ENCODE results near the gene SLC25A23. TPM values are rescaled to one million over a fixed set of nuclear protein-coding genes. Genes with fewer than 3 reads are reported as not detected.
A peak's percentile ranks its signal among the peaks of the same experiment; 100 is the strongest.
"Not testable (repeated sequence)": the region's sequence is repeated elsewhere in the genome, so short reads cannot be mapped to it uniquely, and the experiment has no call there.

The SLC25A23 gene
- total and polyA plus RNA-seq, 2 donors (not counting 1 experiment from before 2014, with no cell fraction given) = 9.3 to 25.3 TPM

GRCh38 chr19:6429419-6430221 lies 30.0 kb downstream of the SLC25A23 start:
- H3K9me3 ChIP-seq (ENCODE audit: control extremely low read depth in 1 of 3, control insufficient read depth in 2 of 3, insufficient read depth in 1 of 3, low read length in 2 of 3) = peaks cover 0 to 19% (median 0%) of the 10 kb centered on the region in 3 donors
- H3K9ac ChIP-seq (ENCODE audit: low read length) = no peak overlapping the region
- Mint-ChIP-seq H3K27me3 (no peaks in the 10 kb centered on the region), H3K27ac (no peak overlapping the region), H3K4me1 (peaks cover 9% of the 10 kb centered on the region), H3K9me3 (ENCODE audit: insufficient read depth) (no peaks in the 10 kb centered on the region), H3K4me3 (no peak overlapping the region)
- peaks cover 7 to 17% of the 10 kb centered on the region in 2 donors for H3K4me1 ChIP-seq (ENCODE audit: control insufficient read depth in 2 of 2, insufficient read depth in 2 of 2, low read length in 2 of 2)
- POLR2A ChIA-PET = no interaction called here
- H3K36me3 ChIP-seq (replicated peaks in 1 of 2; ENCODE audit: control extremely low read depth in 1 of 2, control insufficient read depth in 1 of 2, extremely low read depth in 1 of 2, insufficient read depth in 2 of 2, low read length in 1 of 2) = no peaks in the 10 kb centered on the region
- H2AFZ ChIP-seq (ENCODE audit: insufficient read depth, low read depth, low read length, poor library complexity, severe bottlenecking) = peak overlapping the region; percentile 74
- H4K20me1 ChIP-seq (ENCODE audit: control insufficient read depth, insufficient read depth, low read length, poor library complexity, severe bottlenecking) = no peaks in the 10 kb centered on the region
- no peaks in the 10 kb centered on the region for H3K27me3 ChIP-seq (replicated peaks in 1 of 4; ENCODE audit: control extremely low read depth in 1 of 4, control insufficient read depth in 3 of 4, insufficient read depth in 4 of 4, low read length in 3 of 4)
- TF ChIP-seq EZH2 (IDR thresholded peaks at IDR 0.05; ENCODE audit: borderline replicate concordance, insufficient read depth, low read depth, low read length, poor library complexity, severe bottlenecking) = no peak
- TF ChIP-seq, protein P1, sequence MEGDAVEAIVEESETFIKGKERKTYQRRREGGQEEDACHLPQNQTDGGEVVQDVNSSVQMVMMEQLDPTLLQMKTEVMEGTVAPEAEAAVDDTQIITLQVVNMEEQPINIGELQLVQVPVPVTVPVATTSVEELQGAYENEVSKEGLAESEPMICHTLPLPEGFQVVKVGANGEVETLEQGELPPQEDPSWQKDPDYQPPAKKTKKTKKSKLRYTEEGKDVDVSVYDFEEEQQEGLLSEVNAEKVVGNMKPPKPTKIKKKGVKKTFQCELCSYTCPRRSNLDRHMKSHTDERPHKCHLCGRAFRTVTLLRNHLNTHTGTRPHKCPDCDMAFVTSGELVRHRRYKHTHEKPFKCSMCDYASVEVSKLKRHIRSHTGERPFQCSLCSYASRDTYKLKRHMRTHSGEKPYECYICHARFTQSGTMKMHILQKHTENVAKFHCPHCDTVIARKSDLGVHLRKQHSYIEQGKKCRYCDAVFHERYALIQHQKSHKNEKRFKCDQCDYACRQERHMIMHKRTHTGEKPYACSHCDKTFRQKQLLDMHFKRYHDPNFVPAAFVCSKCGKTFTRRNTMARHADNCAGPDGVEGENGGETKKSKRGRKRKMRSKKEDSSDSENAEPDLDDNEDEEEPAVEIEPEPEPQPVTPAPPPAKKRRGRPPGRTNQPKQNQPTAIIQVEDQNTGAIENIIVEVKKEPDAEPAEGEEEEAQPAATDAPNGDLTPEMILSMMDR (IDR thresholded peaks at IDR 0.05) = no peak
- ATAC-seq (ENCODE audit: low read depth) = no peak
- no peak overlapping the region for H3K4me2 ChIP-seq (replicated peaks; ENCODE audit: low read depth, low read length, poor library complexity, severe bottlenecking)
- H3K79me2 ChIP-seq (ENCODE audit: control insufficient read depth, insufficient read depth, low read length) = no peaks in the 10 kb centered on the region
- no peak overlapping the region for H3K4me3 ChIP-seq (ENCODE audit: control extremely low read depth in 1 of 5, extremely low read depth in 1 of 5, insufficient read depth in 1 of 5, low read depth in 2 of 5, low read length in 4 of 5)
- CTCF ChIA-PET = no interaction called here
- intact Hi-C loops (cut with micrococcal nuclease) = no loop called here
- peak; percentile 21 for DNase-seq
- H3K27ac ChIP-seq (ENCODE audit: low read length in 2 of 2) = no peak overlapping the region
- WGBS (ENCODE audit: insufficient coverage) = 64% methylated on average over 18 of the region's 20 CpGs

DNA sequence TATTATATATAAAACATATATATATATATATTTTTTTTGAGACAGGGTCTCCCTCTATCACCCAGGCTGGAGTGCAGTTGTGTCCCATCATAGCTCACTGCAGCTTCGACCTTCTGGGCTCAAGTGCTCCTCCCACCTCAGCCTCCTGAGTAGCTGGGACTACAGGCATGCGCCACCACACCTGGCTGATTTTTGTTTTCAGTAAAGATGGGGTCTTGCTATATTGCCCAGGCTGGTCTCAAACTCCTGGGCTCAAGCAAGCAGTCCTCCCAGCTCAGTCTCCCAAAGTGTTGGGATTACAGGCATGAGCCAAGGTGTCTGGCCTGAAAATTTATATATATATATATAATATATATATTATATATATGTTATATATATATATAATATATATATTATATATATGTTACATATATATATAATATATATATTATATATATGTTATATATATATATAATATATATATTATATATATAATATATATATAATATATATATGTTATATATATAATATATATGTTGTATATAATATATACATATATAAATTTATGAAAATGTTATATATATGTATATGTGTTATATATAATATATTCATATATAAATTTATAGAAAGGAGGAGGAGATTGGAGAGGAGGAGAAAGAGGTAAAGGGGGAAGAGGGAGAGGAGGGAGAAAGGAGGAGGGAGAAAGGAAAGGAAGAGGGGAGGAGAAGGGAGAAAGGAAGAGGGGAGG lies 30.7 kb downstream of the SLC25A23 start:
- H3K9me3 Mint-ChIP-seq (ENCODE audit: insufficient read depth); H3K9ac ChIP-seq (ENCODE audit: low read length); ATAC-seq (ENCODE audit: low read depth); H3K4me1 Mint-ChIP-seq; H3K79me2 ChIP-seq (ENCODE audit: control insufficient read depth, insufficient read depth, low read length); DNase-seq; H3K27ac Mint-ChIP-seq; H3K27ac ChIP-seq (ENCODE audit: low read length in 2 of 2); intact Hi-C loops (cut with micrococcal nuclease); H3K27me3 ChIP-seq (replicated peaks in 1 of 4; ENCODE audit: control extremely low read depth in 1 of 4, control insufficient read depth in 3 of 4, insufficient read depth in 4 of 4, low read length in 3 of 4); H3K36me3 ChIP-seq (replicated peaks in 1 of 2; ENCODE audit: control extremely low read depth in 1 of 2, control insufficient read depth in 1 of 2, extremely low read depth in 1 of 2, insufficient read depth in 2 of 2, low read length in 1 of 2); POLR2A ChIA-PET; H3K27me3 Mint-ChIP-seq; H4K20me1 ChIP-seq (ENCODE audit: control insufficient read depth, insufficient read depth, low read length, poor library complexity, severe bottlenecking); H3K4me2 ChIP-seq (replicated peaks; ENCODE audit: low read depth, low read length, poor library complexity, severe bottlenecking); CTCF ChIA-PET; H3K4me3 Mint-ChIP-seq; H3K4me3 ChIP-seq (ENCODE audit: control extremely low read depth in 1 of 5, extremely low read depth in 1 of 5, insufficient read depth in 1 of 5, low read depth in 2 of 5, low read length in 4 of 5): not testable (repeated sequence)
- Histone ChIP-seq H3K4me1 (ENCODE audit: control insufficient read depth in 2 of 2, insufficient read depth in 2 of 2, low read length in 2 of 2) (peaks cover 7 to 19% of the 10 kb centered on the region in 2 donors), H3K9me3 (ENCODE audit: control extremely low read depth in 1 of 3, control insufficient read depth in 2 of 3, insufficient read depth in 1 of 3, low read length in 2 of 3) (peaks cover 0 to 19% (median 0%) of the 10 kb centered on the region in 3 donors), H2AFZ (ENCODE audit: insufficient read depth, low read depth, low read length, poor library complexity, severe bottlenecking) (peak overlapping the region; percentile 74)
- WGBS (ENCODE audit: insufficient coverage) = 80% methylated on average over 2 of the region's 2 CpGs

Measured in B cell (primary cell).